Measurements from ENCODE around the gene MARCHF3. TPM values are rescaled to one million over a fixed set of nuclear protein-coding genes. Genes with fewer than 3 reads are reported as not detected.
A peak's percentile ranks its signal among the peaks of the same experiment; 100 is the strongest.
"Not testable (repeated sequence)": the region's sequence is repeated elsewhere in the genome, so short reads cannot be mapped to it uniquely, and the experiment has no call there.

MARCHF3 gene
- total RNA-seq, 1 experiment from 2014 or later, result 11.5 TPM

DNA sequence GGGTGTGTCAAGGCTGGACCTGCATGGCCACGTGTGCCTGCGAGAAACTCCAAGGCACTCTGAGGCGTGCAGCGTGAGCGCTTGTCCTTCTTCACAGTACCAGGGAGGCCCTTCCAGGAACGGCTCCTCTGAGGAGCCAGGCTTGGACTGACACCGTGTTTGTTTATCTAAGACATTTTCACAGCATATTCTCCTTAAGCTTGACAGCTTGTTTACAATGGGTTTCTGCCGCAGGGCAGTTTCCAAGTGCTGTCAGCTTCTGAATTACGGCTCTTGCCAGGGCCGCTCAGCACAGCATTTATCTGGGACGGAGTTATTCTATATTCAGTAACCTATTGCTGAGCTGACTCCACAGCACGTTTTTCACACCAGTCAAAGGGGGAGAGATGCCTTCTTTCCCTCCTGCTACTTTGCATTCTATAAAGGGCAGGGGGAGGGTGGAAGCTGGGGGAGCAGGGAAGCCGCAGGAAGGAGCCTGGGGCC lies 155.0 kb downstream of the MARCHF3 start:
- DNase-seq (ENCODE audit: low read depth), result no peak

DNA sequence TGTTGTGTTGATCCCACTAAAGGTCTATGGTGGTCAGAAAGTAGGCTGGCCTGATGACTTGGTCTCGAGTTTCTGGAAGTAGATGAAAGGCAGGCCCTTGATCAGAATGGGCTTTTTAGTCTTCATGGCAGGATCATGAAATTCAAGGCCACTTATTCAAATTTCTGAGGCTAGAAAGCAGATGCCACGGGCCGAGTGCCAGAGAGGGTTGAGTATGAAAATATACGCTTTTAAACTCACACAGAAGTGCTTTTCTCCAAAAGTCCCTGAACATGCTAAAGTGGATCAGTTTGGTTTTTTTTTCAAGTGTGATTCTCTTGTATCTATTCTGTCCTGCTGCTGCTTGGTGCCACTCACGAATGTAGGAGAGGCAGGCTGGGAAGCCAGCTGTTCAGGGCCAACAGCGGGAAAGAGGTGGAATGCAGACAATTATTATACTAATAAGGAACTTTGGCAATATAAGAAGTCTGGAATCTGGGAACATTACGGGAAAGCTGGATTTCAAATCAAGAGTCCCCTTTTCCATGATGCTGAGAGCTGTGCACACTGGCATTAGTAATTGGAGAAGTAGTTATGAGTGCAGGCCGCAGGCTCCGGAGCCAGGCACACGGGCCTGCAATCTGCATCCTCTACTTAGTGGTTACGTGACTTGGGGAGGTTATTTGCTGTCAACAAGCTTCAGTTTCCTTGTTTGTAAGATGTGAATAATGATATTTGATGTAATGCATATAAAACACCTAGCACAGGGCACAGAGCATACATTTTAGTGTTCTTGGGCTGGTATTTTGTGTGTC lies 157.6 kb downstream of the MARCHF3 start:
- DNase-seq (ENCODE audit: low read depth), result no peak

DNA sequence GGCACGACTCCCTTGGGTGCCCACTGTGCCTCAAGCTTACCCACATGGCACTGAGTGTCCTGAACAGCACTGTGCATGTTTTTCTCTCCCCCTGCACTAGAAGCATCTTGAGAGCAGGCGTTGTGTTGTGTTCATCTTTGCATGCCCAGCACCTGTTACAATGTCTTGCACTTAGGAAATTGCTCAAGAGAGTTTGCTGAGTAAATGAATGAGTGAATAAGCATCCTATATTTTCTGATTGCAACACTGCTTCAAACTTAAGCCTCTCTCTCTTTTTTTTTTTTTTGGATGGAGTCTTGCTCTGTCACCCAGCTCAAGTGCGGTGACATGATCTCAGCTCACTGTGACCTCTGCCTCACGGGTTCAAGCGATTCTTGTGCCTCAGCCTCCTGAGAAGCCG lies 158.9 kb downstream of the MARCHF3 start:
- no peak for DNase-seq (ENCODE audit: low read depth)

DNA sequence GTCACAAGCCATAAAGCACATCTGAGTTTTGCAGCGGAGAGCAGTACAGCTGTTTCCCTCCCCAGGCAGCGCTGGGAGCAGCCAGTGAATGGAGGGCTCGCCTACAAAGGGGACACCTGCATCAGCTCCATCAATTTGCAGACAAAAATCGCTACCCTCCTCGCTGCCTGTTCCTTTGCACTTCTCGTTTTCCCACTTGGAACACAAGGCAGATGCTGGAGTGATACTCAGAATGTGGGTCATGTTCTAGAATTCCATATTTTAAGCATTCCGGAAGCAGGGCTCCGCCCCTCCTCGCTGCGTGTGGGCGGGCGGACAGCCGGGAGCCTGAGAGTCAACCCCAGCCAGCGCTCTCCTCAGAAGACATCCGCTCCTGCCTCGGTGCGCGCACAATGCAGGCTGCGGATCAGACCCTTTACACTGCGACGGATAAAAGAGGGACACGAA lies 161.3 kb downstream of the MARCHF3 start:
- no peak for DNase-seq (ENCODE audit: low read depth)

DNA sequence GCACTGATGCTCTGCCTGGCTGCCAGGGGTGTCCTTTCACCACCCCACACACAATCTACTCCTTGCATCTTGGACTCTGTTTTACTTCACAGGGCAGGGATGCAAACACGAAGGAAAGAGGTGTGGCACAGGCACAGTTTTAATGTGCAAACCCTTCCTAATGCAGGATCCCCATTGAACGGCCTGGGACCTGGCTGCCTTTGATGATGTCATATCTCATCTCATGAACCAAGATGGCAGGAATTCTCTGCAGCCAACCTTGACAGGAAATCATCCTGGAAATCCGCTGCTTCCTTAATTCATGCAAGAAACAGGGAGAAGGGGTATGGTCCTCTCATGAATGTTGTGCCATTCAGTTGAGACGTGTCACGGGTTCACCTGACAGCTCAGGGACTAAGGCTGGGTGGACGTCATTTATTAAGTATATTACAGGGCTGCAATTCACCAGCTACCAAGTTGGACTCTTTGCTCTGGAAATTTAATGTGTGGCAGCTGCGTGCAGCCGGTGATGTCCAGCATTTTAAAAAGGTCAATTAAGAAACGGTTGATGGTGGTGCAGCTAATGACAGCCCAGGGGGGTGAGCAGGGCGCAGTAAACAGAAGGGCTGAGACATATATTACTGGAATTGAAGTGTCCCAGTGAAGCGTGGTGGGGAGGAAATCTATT lies 161.9 kb downstream of the MARCHF3 start:
- DNase-seq (ENCODE audit: low read depth), result no peak

DNA sequence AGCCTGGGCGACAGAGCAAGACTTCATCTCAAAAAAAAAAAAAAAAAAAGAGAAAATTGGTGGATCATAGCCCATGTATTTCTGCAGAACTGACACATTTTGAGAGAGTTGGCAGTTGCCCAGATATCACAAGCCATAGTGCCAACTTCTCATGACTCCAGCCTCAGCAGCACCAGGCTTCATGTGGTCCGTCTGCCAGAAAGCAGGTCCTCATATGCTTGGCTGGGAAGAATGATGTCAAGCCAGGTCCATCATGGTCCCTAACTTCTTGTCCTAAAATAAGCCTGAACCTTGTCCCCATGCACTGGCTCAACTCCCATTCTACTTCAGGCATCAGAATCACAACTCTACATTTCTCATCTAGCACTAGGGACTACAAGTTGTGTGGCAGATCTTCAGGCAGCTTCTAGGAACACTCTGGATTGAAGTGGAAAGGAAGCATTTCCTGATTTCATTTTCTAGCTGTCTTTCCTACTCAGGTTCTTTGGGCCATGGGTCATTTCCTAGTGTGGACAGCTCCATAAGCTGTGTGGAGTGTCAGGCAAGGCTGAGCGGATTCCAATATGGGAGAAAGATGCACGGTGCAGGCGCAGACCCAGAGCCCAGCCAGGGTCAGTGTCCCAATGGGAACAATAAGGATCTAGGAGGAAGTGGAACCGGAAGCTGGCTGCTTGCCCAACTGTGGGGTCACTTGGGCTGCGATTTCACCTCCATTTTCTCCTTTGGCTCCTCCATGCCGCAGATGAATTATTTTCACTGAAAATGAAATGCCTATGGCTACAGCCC lies 163.3 kb downstream of the MARCHF3 start:
- DNase-seq (ENCODE audit: low read depth), result no peak

DNA sequence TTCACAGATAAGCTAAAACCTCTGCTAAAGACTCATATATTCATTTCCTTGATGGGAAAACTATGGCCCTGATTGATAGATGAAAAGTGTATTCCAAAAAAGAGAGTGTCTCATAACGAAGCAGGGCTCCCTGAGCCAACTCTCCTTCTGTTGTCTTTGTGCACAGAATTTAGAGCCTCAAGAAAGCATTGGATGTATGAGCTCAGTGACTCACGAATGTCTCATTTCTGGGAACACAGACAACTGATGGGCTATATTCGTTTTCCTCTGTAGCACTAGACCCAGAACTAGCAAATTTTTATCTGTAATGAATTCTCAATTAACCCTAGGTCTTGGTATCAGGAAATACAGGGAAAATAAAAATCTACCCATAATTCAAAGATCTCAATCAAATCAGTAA lies 165.1 kb downstream of the MARCHF3 start:
- DNase-seq (ENCODE audit: low read depth), result peak; percentile 58

DNA sequence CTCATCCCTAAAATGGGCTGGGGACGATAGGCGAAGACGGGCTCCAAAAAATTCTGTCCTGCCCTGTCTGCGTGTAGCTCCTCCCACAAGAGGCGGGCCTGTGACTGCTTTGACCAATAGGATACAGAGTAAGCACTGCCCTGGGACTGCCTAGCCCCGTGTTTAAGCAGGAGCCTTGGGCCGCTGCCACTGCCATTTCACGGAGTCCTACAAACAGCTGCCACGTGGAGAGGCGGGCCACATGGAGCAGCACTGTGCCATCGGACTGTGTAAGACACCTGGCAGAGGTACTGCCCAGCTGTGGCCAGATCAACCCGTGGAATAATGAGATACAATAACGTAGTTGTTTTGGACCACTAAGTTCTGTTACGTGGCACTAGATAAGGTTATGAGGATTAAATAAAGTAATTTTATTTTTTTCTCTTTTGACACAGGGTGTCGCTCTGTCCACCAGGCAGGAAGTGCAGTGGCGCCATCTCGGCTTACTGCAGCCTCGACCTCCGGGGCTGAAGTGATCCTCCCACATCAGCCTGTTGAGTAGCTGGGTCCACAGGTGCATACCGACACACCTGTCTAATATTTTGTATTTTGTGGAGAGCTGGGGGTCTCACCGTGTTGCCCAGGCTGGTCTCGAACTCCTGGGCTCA lies 166.2 kb downstream of the MARCHF3 start:
- DNase-seq (ENCODE audit: low read depth), result no peak

DNA sequence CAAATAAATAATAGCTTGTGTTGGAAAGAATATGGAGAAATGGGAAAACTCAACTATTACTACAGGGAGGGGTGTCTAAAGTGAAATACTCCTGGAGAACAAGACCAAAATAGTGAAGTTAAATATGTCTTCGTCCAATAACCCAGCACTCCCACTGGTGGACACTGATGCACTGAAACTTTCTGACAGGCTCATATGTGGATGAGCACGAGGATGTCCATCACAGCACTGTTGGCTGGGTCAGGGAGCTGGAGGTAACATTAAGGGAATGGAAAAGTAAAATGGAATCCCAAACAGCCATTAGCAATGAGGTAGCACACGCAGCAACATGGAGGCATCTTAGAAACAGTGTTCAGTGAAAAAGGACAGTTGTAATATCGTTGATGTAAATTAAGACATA lies 167.0 kb downstream of the MARCHF3 start:
- no peak for DNase-seq (ENCODE audit: low read depth)

DNA sequence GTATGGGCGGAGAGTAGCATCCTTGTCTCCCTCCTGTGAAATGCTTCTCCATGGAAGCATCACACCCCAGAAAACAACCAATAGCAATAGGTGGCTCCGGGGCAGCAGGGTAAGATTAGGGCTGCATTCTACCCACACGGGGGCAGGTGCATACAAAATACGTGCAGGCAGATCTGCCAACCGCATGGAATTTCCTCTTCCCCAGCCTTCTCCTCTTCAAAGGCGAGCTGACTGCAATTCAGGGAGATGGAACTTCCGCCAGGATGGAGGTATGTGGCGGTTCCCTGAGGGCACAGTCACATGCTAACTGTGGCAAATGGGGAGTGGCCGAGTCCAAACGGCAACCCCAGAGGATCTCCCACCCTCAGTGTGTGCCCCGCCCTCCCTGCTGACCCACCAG lies 171.9 kb downstream of the MARCHF3 start:
- DNase-seq (ENCODE audit: low read depth), result no peak

DNA sequence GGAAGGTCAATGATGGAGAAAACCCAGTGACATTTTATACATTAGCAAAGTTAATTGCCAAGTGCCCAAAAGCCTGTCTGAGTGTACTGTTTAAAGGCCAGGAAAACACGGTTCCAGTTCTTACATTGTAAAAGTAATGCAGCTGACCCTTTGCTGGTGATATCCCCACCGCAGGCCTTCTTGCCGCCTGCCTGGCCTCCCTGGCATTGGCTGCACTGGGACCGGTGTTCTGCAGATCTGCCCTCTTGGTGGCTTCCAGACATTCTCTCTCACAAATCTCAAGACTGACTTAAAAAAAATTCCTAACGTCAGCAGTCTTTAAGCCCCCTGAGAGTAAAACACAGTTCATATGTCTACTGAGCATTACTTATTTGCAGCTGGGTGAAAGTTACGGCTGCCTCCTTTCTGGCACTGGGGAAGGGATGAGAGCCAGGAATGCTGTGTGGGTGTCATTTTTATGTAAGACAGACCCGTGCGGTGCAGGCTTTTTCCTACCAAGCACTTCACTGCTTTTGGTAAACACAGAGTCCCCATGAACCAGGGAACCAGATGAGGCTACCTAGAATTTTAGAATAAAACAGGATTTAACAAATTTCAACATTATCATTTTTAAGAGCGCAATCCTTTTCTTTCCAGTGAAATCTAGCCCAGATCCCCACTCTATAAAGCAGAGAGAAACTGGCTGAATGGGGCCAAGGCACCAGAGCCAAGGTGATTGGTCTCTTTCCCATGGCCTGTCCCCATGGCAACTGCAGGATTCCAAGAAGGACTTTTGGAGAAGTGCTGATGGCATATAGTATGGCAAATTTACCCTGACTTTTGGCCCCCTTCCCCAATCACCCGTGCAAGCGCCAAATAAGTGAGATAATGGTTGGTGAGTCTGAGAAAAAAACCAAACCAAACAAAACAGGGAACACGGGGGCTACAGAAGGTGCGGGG lies 172.6 kb downstream of the MARCHF3 start:
- DNase-seq (ENCODE audit: low read depth), result no peak

DNA sequence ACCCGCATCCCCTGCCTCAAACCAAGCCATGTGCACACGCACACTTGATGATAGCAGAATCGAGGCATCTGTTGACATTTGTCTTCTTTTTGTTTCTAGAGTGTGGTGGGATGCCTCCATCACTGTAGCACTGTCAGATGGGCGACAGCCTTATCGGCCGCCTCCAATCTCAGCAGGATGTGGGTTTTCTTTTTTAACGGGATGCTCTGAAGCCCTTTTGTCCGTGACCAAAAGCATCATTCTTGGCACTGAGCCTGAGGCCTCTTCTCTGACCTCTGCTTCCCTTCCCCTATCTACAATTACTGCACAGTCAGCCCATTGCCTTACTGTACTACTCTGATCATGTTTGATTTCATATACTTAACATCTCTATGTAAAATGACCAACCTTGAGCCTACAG lies 175.1 kb downstream of the MARCHF3 start:
- peak; percentile 67 for DNase-seq (ENCODE audit: low read depth)

DNA sequence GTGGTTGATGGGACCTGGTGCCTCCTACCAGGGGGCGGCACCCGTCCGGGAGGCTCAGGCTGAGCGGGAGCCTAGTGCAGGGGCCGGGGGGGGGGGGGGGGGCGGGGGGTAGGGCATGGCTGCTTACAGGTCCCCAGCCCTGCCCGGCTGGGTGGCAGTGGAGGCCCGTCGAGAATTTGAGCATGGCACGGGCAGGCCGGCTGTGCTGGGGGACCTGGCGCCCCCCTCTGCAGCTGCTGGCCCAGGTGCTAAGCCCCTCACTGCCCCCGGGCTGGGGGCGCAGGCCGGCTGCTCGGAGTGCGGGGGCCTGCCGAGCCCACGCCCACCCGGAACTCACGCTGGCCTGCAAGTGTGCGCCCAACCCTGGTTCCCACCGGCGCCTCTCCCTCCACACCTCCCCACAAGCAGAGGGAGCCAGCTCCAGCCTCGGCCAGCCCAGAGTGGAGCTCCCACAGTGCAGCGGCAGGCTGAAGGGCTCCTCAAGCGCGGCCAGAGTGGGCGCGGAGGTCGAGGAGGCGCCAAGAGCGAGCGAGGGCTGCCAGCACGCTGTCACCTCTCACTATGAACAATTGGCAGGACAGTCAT lies 175.7 kb downstream of the MARCHF3 start:
- no peak for DNase-seq (ENCODE audit: low read depth)

DNA sequence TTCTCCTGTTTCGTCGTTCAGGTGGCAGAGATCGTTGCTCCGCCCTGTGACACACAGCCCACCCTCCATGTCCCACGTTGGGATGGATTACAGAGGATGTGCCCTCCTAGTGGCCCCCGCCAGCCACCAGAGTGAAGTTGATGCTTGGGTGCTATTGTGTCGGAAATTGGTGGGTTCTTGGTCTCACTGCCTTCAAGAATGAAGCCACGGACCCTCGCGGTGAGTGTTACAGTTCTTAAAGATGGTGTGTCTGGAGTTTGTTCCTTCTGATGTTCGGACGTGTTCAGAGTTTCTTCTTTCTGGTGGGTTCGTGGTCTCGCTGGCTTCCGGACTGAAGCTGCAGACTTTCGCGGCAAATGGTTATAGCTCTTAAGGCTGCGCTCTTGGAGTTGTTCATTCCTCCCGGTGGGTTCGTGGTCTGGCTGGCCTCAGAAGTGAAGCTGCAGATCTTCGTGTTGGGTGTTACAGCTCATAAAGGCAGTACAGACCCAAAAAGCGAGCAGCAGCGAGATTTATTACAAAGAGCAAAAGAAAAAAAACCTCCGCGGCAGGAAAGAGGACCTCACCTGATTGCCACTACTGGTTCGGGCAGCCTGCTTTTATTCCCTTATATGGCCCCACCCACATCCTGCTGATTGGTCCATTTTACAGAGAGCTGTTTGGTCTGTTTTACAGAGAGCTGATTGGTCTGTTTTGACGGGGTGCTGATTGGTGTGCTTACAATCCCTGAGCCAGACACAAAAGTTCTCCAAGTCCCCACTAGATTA lies 176.6 kb downstream of the MARCHF3 start:
- not testable (repeated sequence) for DNase-seq (ENCODE audit: low read depth)

DNA sequence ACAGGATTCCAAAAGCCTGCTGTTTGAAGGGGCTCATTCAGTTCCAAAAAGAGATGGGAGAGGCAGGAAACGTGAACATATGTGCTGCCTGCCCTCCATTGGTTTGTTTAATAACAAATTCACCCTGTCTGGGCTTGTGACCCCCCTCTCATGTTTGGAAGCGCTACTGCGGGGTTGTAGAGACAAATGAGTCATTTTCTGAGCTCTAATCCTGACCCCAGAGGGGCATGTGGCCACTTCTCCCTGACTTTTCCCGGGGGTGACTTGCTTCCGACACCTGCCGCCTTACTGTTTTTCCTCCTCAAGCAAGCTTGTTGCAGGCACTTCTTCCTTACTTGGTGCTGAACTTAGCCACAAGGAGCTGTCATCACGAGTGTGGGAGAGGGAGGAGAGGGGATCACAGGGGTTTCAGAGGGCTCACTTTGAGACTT lies 177.5 kb downstream of the MARCHF3 start:
- no peak for DNase-seq (ENCODE audit: low read depth)

DNA sequence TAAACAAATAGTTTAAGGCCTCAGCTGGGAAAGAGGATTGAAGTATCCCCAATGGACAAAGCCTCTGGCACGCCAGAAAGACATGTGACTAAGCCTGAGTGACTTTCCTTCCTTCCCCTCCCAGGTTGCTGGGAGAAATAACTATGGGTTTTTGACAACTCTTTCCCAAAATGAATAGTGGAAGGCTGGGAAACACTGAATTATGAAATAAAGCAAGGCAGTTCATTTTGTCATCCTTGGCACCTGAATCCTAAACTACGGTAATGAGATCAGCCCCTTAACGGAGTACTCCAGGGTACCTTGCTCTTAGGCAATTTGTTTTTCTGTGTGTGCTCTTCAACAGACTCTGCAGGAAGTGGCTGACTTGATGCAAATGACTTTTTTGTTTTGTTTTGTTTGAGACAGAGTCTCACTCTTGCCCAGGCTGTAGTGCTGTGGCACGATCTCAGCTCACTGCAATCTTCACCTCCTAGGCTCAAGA lies 178.2 kb downstream of the MARCHF3 start:
- no peak for DNase-seq (ENCODE audit: low read depth)

DNA sequence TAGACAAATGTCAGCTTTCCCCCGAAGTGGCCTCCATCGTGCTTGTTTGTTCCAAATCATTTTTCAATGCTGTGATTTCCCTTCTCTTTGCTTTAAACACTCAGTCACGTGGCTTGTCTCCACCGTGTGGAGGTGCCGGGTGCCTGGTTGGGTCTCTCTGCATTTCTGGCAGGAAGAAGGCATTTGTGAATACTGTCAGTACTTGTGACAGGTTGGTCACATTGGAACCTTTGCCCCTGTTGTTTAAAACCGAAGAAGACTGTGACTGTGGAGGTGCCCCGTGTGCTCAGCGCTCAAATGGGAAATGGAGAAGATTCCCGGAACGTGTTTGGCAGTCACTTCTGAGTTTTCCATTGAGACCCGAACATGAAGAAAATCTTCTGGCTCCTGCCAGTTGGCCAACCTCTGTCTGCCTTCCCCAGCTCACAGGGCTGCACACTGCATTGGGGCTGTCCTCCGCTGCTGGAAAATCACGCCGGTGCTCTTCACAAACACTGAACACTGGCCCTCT lies 178.8 kb downstream of the MARCHF3 start:
- DNase-seq (ENCODE audit: low read depth), result no peak

DNA sequence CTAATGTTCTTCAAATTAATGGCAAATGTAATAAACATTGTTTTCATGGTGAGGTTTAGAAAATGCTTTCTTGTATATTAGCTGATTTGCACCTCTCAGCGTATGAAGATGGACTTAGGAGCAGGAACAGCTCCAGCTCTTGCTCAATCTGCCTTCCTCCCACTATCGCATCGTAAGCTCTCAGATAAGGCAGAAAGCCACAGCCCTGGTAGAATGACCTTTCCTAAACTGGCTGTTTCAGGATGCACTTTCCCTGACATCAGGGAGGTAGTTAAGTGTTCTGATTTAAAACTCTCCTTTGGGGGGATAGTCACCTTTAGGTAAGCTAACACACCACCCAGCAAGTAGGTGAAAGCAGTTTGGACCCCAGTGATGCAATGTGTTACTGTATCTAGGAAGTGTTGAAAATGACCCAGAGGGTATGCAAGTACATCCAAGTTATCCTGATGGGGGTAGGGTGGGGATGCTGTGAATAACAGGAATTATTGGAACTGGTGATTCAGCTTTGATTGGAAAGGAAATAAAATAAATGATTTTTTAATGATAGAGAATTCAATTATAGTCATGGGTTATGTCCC lies 181.2 kb downstream of the MARCHF3 start:
- no peak for DNase-seq (ENCODE audit: low read depth)

DNA sequence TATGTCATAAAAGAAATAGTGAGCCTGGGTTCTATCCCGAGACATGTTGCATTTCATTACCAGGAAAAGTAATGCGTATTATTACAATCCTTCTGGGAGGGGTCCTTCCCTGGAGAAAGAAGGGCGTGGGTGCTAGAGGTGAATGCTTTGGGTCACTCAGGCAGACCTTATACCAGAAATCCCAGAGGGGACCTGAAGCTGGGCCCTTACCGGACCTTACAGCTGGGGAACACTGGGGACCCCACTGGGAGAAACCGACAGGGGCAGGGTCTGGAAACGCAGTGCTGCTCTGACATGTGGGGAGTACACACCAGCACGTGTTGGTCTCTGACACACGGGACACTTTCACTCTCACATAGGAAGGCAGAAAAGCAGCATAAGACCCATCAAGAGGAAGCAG lies 182.1 kb downstream of the MARCHF3 start:
- DNase-seq (ENCODE audit: low read depth), result no peak
